Small intestine (tissue), 7 donors: Measurements from ENCODE around the gene DNAJC7. TPM values are rescaled to one million over a fixed set of nuclear protein-coding genes. Genes with fewer than 3 reads are reported as not detected.
A peak's percentile ranks its signal among the peaks of the same experiment; 100 is the strongest.

Source experiments
- DNase-seq, 2 donors: peaks; one replicate each; pipeline versions ENCODE4 v3.0.0 to v3.0.0-alpha.2; 2013
- FAIRE-seq: peaks from 2 replicates; lab custom pipeline; 2012; peaks lifted over from hg19 to GRCh38; lab: Jason Lieb, UNC
- H3K27ac ChIP-seq, 3 donors: one replicate each; pipeline ENCODE4 v1.5.1; 2013; ENCODE audit warnings: low read length in 2 of 3, mild to moderate bottlenecking in 2 of 3, control low read depth in 1 of 3, inconsistent platforms in 1 of 3, low read depth in 1 of 3, moderate library complexity in 1 of 3
- H3K27me3 ChIP-seq, 3 donors: one replicate each; pipeline ENCODE4 v1.6.1; 2013; ENCODE audit warnings: low read length in 3 of 3, inconsistent platforms in 1 of 3; ENCODE audit not compliant: control insufficient read depth in 3 of 3, insufficient read depth in 3 of 3
- H3K36me3 ChIP-seq, 3 donors: one replicate each; pipeline ENCODE4 v1.6.1; 2013; ENCODE audit warnings: low read length in 3 of 3, inconsistent platforms in 1 of 3, low read depth in 1 of 3, mild to moderate bottlenecking in 1 of 3, moderate library complexity in 1 of 3; ENCODE audit not compliant: control insufficient read depth in 3 of 3, insufficient read depth in 2 of 3
- H3K4me1 ChIP-seq, 3 donors: one replicate each; pipeline ENCODE4 v1.6.1; 2013; ENCODE audit warnings: low read length in 2 of 3, inconsistent platforms in 1 of 3, low read depth in 1 of 3, mild to moderate bottlenecking in 1 of 3, moderate library complexity in 1 of 3; ENCODE audit not compliant: control insufficient read depth in 3 of 3, insufficient read depth in 2 of 3
- H3K4me3 ChIP-seq, 3 donors: one replicate each; pipeline ENCODE4 v1.5.1; 2013; ENCODE audit warnings: low read length in 3 of 3, control low read depth in 1 of 3, inconsistent platforms in 1 of 3, low read depth in 1 of 3, mild to moderate bottlenecking in 1 of 3, moderate library complexity in 1 of 3
- H3K9me3 ChIP-seq, 2 donors: one replicate each; pipeline ENCODE4 v1.6.1; 2013; ENCODE audit warnings: low read depth in 1 of 2, low read length in 1 of 2; ENCODE audit not compliant: control insufficient read depth in 2 of 2, insufficient read depth in 1 of 2
- WGBS, 3 donors: extraction: QIAGEN DNeasy Blood & Tissue Kit; methylation state at CpG; one replicate each; pipeline ENCODE4 v1.1.7; 2013; 5-methylcytosine and 5-hydroxymethylcytosine counted together
- polyA plus RNA-seq, 4 donors: library from polyadenylated mRNA; stranded (reverse) in 3 of 4; unstranded in 1 of 4; fragments of 200-250 nt in 3 of 4; fragments of 120-200 nt in 1 of 4; gene quantifications; one replicate each; pipeline versions ENCODE4 v1.2.1 to v1.2.3, GENCODE V29; 2013
- donor health status: healthy with polysubstance abuse.
- donor health status: control.
- donor health status: control.
- donor health status: Bipolar disorder and iron deficiency.
- donor health status: healthy.

The DNAJC7 gene
- polyA plus RNA-seq, 4 donors = 70.0 to 91.2 (median 74.7) TPM

DNA sequence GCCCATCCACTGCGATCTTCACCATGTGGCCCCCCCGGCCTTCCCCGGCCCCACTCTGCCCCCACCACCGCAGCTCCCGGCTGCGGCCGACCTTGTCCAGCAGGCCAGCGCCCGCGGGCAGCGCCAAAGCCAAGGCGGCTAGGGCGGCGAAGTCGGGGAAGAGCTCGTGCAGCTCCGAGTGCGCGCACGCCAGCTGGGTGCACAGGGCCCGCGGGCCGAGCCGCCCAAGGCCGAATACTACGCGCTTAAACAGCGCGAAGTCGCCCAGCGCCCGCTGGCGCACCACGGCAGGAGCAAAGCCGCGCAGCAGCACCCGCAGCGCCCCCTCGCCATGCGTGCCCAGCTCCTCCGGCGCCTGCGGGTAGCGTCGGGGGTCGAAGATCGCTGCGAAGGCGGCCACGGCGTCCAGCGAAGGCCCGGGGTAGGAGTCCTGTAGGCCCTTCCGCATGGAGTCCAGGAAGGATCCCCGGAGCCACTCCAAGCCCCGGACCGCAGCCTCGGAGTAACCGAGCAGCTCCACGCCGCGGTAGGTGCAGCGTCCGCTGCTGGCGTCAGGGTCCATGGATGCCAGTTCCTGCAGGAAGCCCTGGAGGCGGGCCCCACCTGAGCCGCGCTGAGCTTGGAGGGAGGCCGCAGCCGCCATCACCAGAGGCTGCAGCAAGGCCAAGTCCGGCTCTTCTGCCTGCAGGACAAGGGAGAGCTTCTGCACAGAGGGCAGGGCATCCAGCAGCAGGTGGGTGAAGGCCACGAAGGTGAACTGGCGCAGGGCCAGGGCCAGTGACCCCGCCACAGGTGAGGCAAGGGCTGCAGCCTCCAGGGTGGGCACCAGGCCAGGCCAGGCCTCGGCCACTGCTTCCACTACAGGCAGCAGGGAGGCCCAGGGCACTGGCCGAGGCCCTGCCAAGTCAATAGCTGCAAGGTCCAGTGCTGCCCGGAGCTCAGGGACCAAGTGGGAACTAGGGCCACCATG is 22.8 kb upstream of the DNAJC7 start:
- peaks cover 0 to 13% (median 0%) of the 10 kb centered on the region in 3 donors for H3K36me3 ChIP-seq
- DNase-seq (peak in 1 of 2 donors; percentile 39), FAIRE-seq (no peak)
- H3K27ac ChIP-seq = no peak overlapping the region
- 39 to 51% (median 41%) methylated on average over 61 to 77 of the region's 77 CpGs for WGBS, 3 donors
- H3K4me3 ChIP-seq = peak overlapping the region in 1 of 3 donors; percentile 12
- no peaks in the 10 kb centered on the region for H3K4me1 ChIP-seq
- H3K9me3 ChIP-seq = no peaks in the 10 kb centered on the region
- peaks cover 0 to 13% (median 4%) of the 10 kb centered on the region in 3 donors for H3K27me3 ChIP-seq

DNA sequence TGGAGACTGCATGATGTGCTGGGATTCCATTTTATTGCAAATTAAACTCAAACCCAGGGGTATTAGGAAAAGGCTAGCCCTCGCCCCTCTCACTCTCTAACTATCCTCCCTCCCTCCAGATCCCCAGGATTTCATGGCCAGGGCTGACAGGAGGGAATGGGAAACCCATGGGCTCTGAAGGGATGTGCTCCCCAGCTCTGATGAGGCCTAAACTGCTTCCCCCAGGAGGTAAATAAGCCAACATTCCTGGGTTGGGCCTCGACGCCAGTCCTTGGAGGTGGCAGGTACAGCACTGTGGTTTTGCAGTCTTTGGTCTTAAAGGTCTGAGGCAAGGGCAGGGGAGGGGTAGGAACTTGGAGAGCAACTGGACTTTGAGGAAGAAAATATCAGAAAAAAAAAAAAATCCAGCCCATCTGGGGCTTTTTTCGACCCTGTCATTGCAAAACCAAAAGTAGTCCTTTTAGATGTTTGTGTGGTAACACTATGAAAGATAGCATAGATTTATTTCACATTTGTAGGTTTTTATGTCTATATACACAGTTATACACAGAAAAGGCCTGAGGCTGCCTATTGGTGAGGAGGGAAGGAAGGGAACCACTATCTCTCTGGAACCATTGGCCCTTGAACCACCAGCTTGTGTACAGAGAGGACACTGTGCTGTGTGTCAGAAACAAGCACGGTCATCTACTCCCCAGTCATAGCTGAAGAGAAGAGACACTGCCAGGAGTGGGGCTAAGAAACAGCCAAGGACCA is 21.2 kb upstream of the DNAJC7 start:
- H3K36me3 ChIP-seq = peaks cover 0 to 11% (median 0%) of the 10 kb centered on the region in 3 donors
- no peak for FAIRE-seq
- 70 to 74% (median 71%) methylated on average over 5 of the region's 5 CpGs for WGBS, 3 donors
- H3K27ac ChIP-seq = no peak overlapping the region
- H3K4me3 ChIP-seq = no peak overlapping the region
- no peaks in the 10 kb centered on the region for H3K9me3 ChIP-seq
- no peaks in the 10 kb centered on the region for H3K4me1 ChIP-seq
- H3K27me3 ChIP-seq = peaks cover 0 to 13% (median 4%) of the 10 kb centered on the region in 3 donors
- DNase-seq = no peak

DNA sequence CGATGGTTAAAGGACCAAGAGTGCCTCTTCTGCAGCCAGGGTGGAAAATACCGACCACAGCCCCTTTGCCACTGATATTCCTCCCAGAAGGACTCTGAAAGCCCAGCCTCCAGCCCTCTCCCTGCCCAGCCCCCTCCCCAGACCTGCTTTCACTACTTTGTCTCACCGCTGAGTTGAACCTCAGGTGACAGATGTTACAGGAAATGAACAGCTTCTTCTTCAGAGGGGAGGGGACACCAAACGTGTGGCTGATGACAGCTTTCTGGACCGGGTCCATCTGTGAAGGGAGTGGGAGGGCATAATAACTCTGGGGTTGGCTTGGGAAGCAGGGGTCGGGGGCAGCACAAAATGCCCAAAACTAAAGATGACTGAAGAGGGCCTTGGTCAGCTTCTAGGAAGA is 16.8 kb upstream of the DNAJC7 start:
- Histone ChIP-seq H3K27ac (no peak overlapping the region), H3K4me3 (no peak overlapping the region), H3K27me3 (peaks cover 0 to 5% (median 0%) of the 10 kb centered on the region in 3 donors), H3K9me3 (no peaks in the 10 kb centered on the region), H3K36me3 (no peaks in the 10 kb centered on the region), H3K4me1 (no peaks in the 10 kb centered on the region)
- WGBS, 3 donors = 34 to 44% (median 43%) methylated on average over 5 to 6 of the region's 6 CpGs
- FAIRE-seq (no peak), DNase-seq (no peak)

DNA sequence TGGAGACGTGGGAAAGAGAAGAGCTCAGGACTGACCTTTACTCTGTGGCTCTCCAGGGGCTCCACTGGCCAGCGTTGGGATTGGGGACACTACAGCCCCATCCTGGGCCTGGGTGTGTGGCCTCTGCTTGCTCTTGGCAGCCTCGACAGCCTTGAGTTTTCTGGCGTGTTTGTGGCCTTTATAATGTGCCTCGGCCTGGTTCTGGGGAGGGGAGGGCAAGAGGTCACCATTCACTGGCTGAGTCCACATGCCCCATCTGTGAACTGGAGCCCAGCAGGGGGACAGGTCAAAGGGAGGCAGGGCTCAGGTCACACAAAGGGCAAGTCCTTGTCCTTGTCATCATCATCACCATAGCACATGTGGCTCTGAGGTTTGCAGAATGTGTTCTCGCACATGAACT is 14.3 kb upstream of the DNAJC7 start:
- H3K4me1 ChIP-seq = no peaks in the 10 kb centered on the region
- H3K27me3 ChIP-seq = peaks cover 0 to 7% (median 0%) of the 10 kb centered on the region in 3 donors
- H3K9me3 ChIP-seq = no peaks in the 10 kb centered on the region
- FAIRE-seq (no peak), DNase-seq (no peak)
- no peaks in the 10 kb centered on the region for H3K36me3 ChIP-seq
- WGBS, 3 donors = 66 to 74% (median 73%) methylated on average over 6 of the region's 6 CpGs
- no peak overlapping the region for H3K4me3 ChIP-seq
- H3K27ac ChIP-seq = no peak overlapping the region

DNA sequence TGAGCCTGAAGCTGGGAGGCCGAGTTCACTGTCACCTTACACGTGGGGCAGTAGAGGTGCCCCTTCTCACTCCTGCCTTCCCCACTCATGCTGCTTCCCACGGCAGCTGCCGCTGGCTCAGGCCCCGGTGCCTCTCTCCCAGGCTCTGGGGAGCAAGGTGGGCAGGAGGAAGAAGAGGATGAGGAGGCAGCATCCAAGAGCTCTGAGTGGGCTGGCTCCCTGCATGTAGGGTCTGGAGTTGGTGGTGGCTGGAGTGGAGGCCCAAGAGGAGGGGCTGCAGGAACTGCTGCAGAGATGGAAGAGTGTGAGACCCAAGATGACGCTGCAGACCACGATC is 11.5 kb upstream of the DNAJC7 start:
- Histone ChIP-seq H3K4me3 (no peak overlapping the region), H3K36me3 (peaks cover 0 to 27% (median 3%) of the 10 kb centered on the region in 3 donors), H3K27ac (no peak overlapping the region), H3K4me1 (peaks cover 0 to 13% (median 4%) of the 10 kb centered on the region in 3 donors), H3K27me3 (peaks cover 0 to 7% (median 0%) of the 10 kb centered on the region in 3 donors), H3K9me3 (no peaks in the 10 kb centered on the region)
- WGBS, 3 donors = 78 to 81% (median 79%) methylated on average over 7 of the region's 7 CpGs
- DNase-seq (no peak), FAIRE-seq (no peak)

DNA sequence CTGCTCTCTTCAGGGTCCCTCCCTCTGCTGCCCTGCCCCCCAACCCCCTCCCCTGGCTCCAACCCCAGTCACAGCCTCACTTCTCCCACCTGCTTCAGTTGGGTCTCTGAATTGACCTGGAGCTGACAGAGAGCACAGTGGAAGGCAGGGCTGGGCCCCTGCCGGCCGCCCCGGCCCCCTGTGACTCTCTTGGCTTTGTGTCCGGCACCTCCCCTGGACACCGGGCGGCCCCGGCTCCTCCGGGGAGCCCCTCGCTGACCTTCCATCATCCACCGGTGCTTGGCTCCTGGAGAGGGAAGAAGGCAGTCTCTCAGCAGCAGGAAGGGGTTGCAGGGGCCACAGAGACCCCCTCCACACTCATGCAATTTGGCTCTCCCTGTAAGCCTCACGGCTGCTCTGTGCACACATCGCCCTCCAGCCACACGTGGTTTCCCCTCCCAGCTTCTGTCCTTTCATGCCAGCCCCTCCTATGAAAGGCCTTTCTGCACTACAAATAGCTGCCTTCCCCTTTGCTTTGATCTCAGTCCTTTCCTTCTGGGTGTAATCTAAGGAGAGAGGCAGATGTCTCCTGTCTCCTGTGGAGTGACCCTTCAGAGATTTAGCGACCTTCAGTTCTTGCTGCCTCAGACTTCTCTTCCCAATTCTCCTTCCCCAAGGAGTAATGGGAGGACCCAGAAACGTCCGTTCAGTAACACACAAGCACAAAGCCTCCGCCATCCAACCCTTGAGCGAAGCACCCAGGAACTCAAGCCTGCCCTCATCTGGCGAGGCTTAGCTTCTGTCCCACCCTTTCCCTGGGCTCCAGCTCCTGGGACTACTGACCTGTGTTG is 10.9 kb upstream of the DNAJC7 start:
- peaks cover 0 to 13% (median 4%) of the 10 kb centered on the region in 3 donors for H3K4me1 ChIP-seq
- peaks cover 0 to 7% (median 0%) of the 10 kb centered on the region in 3 donors for H3K27me3 ChIP-seq
- no peaks in the 10 kb centered on the region for H3K9me3 ChIP-seq
- H3K27ac ChIP-seq = no peak overlapping the region
- peak; percentile 21 to 33 for DNase-seq
- no peak overlapping the region for H3K4me3 ChIP-seq
- FAIRE-seq = no peak
- peaks cover 0 to 32% (median 3%) of the 10 kb centered on the region in 3 donors for H3K36me3 ChIP-seq
- 64 to 76% (median 75%) methylated on average over 15 to 19 of the region's 19 CpGs for WGBS, 3 donors

DNA sequence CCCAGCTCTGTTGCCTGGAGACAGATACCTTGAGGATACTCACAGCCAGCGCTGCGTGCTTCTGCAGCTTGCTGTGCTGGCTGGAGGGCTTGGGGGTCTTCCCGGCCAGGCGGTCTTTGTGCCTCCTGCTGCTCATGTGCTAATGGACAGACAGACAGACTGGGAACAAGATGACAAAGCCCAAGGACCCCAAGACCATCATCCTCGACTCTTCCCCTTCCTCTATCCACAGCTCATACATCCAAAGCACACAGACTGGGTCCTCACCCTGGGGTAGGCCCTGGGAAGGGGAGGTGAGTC is 10.3 kb upstream of the DNAJC7 start:
- Histone ChIP-seq H3K36me3 (peaks cover 0 to 38% (median 3%) of the 10 kb centered on the region in 3 donors), H3K27me3 (peaks cover 0 to 7% (median 0%) of the 10 kb centered on the region in 3 donors), H3K4me1 (peaks cover 0 to 13% (median 4%) of the 10 kb centered on the region in 3 donors), H3K27ac (no peak overlapping the region), H3K4me3 (no peak overlapping the region), H3K9me3 (no peaks in the 10 kb centered on the region)
- FAIRE-seq (no peak), DNase-seq (no peak)
- 75 to 87% (median 86%) methylated on average over 5 of the region's 5 CpGs for WGBS, 3 donors
